Smooth muscle cell (in vitro differentiated cells): ENCODE measurements around the gene KCNMA1. TPM values are rescaled to one million over a fixed set of nuclear protein-coding genes. Genes with fewer than 3 reads are reported as not detected.

Experiments used
- DNase-seq: peaks from one replicate; lab custom pipeline; 2025; ENCODE audit not compliant: unreplicated experiment; lab: John Stamatoyannopoulos, UW
- H2AFZ ChIP-seq: fragments of 200-600 bp; sonication (generic); 2 replicates; pipeline ENCODE4 v1.6.0; 2016; ENCODE audit warnings: antibody characterized with exemption, low read depth, mild to moderate bottlenecking
- H3F3A ChIP-seq: fragments of 200-600 bp; sonication (generic); 2 replicates; pipeline ENCODE4 v1.6.0; 2017; ENCODE audit warnings: antibody characterized with exemption, low read depth
- H3K27ac ChIP-seq: fragments of 200-600 bp; sonication (generic); 2 replicates; pipeline ENCODE4 v1.5.1; 2016; ENCODE audit warnings: low read depth, mild to moderate bottlenecking
- H3K27me3 ChIP-seq: fragments of 200-600 bp; sonication (generic); 2 replicates; pipeline ENCODE4 v1.6.1; 2016; ENCODE audit warnings: low read depth, mild to moderate bottlenecking
- H3K36me3 ChIP-seq: fragments of 200-600 bp; sonication (generic); 2 replicates; pipeline ENCODE4 v1.5.1; 2016; ENCODE audit warnings: low read depth
- H3K4me1 ChIP-seq: fragments of 200-600 bp; sonication (generic); 2 replicates; pipeline ENCODE4 v1.5.1; 2016; ENCODE audit warnings: low read depth
- H3K4me2 ChIP-seq: fragments of 200-600 bp; sonication (generic); 2 replicates; pipeline ENCODE4 v1.6.0; 2016; ENCODE audit warnings: mild to moderate bottlenecking
- H3K4me3 ChIP-seq: fragments of 200-600 bp; sonication (generic); 2 replicates; pipeline ENCODE4 v1.5.1; 2016; ENCODE audit warnings: mild to moderate bottlenecking
- H3K79me2 ChIP-seq: fragments of 200-600 bp; sonication (generic); 2 replicates; pipeline ENCODE4 v1.6.0; 2016; ENCODE audit warnings: low read depth, mild to moderate bottlenecking
- H3K9ac ChIP-seq: fragments of 200-600 bp; sonication (generic); 2 replicates; pipeline ENCODE4 v1.6.0; 2016; ENCODE audit warnings: low read depth
- H3K9me3 ChIP-seq: fragments of 200-600 bp; sonication (generic); replicated peaks from 2 replicates; pipeline ENCODE4 v1.5.1; 2016; ENCODE audit warnings: low read depth
- H4K20me1 ChIP-seq: fragments of 200-600 bp; sonication (generic); 2 replicates; pipeline ENCODE4 v1.6.0; 2016; ENCODE audit warnings: low read depth
- CTCF ChIP-seq: fragments of 200-600 bp; sonication (generic); IDR thresholded peaks from 2 replicates; pipeline ENCODE4 v1.5.1; 2017; ENCODE audit warnings: borderline replicate concordance, mild to moderate bottlenecking, antibody characterized with exemption; ENCODE audit not compliant: insufficient read depth, poor library complexity, severe bottlenecking
- WGBS: methylation state at CpG from one replicate; pipeline ENCODE4 v1.1.7; 2016; ENCODE audit warnings: low lambda C conversion rate; 5-methylcytosine and 5-hydroxymethylcytosine counted together
- polyA plus RNA-seq: library from polyadenylated mRNA; unstranded; fragments of >200 nt; fragmentation: Nextera tagmentation; extraction: Ambion mirVana; gene quantifications from 2 replicates; pipeline ENCODE4 v1.2.1, GENCODE V29; 2016
- small RNA-seq: library from RNA; depleted of rRNA; stranded (forward); fragments of <200 nt; gene quantifications from one replicate; pipeline ENCODE3, GENCODE V24; 2014
- total RNA-seq: library from RNA; depleted of rRNA; stranded (reverse); fragments of >200 nt; gene quantifications from 2 replicates; pipeline ENCODE4 v1.2.3, GENCODE V29; 2014

Gene KCNMA1
- total and polyA plus RNA-seq, 2 experiments from 2014 or later = 9.1 to 23.4 TPM

- Histone ChIP-seq H3K79me2 (no peaks in the 10 kb centered on the region), H3F3A (no peaks in the 10 kb centered on the region), H4K20me1 (no peaks in the 10 kb centered on the region), H3K36me3 (no peaks in the 10 kb centered on the region), H3K4me3 (no peak overlapping the region), H2AFZ (no peak overlapping the region), H3K9ac (no peak overlapping the region), H3K27me3 (no peaks in the 10 kb centered on the region), H3K4me1 (no peaks in the 10 kb centered on the region), H3K9me3 (no peaks in the 10 kb centered on the region), H3K27ac (no peak overlapping the region), H3K4me2 (no peak overlapping the region)
- 100% methylated on average over 1 of the region's 1 CpG for WGBS
- DNase-seq = no peak
- TF ChIP-seq CTCF = no peak
These were observed 807.4 kb downstream of the KCNMA1 start for GRCh38 chr10:76830218-76830617.

- Histone ChIP-seq H3K4me2 (no peak overlapping the region), H3F3A (no peaks in the 10 kb centered on the region), H3K79me2 (no peaks in the 10 kb centered on the region), H3K27ac (no peak overlapping the region), H4K20me1 (no peaks in the 10 kb centered on the region), H3K4me3 (no peak overlapping the region), H2AFZ (no peak overlapping the region), H3K36me3 (no peaks in the 10 kb centered on the region), H3K9ac (no peak overlapping the region), H3K9me3 (no peaks in the 10 kb centered on the region), H3K4me1 (no peaks in the 10 kb centered on the region), H3K27me3 (no peaks in the 10 kb centered on the region)
- no peak for TF ChIP-seq CTCF
- no peak for DNase-seq
- 71% methylated on average over 2 of the region's 2 CpGs for WGBS
These were observed 807.9 kb downstream of the KCNMA1 start for GRCh38 chr10:76829724-76830123.

Small RNA genes within 50 kb of the gene (small RNA-seq; reads per million reads assigned to genes)
- gene ATP5MC1P8 (not detected), gene COX6CP15 (not detected), gene RF00322 (not detected), gene RNA5SP321 (not detected)
